Measurements from ENCODE around the gene RSPRY1.

RSPRY1 gene

DNA sequence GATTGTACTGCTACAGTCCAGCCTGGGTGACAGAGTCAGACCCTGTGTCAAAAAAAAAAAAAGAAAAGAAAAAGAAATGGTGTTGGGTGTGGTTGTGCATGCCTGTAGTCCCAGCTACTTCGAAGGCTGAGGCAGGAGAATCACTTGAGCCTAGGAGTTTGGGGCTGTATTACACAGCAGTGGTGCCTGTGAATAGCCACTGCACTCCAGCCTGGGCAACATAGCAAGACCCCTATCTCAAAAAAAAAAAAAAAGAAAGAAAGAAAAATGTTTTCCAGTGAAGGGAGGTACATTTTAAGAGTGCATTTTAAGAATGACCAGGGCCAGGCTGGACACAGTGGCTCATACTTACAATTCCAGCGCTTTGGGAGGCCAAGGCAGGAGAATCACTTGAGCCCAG, 65.2 kb downstream of the RSPRY1 start:
- no peak for DNase-seq (ENCODE audit: low read depth)
- H3K4me3 ChIP-seq (ENCODE audit: control insufficient read depth, low read depth, low read length): no peak overlapping the region
- TF ChIP-seq, protein P1, sequence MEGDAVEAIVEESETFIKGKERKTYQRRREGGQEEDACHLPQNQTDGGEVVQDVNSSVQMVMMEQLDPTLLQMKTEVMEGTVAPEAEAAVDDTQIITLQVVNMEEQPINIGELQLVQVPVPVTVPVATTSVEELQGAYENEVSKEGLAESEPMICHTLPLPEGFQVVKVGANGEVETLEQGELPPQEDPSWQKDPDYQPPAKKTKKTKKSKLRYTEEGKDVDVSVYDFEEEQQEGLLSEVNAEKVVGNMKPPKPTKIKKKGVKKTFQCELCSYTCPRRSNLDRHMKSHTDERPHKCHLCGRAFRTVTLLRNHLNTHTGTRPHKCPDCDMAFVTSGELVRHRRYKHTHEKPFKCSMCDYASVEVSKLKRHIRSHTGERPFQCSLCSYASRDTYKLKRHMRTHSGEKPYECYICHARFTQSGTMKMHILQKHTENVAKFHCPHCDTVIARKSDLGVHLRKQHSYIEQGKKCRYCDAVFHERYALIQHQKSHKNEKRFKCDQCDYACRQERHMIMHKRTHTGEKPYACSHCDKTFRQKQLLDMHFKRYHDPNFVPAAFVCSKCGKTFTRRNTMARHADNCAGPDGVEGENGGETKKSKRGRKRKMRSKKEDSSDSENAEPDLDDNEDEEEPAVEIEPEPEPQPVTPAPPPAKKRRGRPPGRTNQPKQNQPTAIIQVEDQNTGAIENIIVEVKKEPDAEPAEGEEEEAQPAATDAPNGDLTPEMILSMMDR (conservative IDR thresholded peaks at IDR 0.05; ENCODE audit: control insufficient read depth, insufficient read depth, low read depth, low read length): no peak

DNA sequence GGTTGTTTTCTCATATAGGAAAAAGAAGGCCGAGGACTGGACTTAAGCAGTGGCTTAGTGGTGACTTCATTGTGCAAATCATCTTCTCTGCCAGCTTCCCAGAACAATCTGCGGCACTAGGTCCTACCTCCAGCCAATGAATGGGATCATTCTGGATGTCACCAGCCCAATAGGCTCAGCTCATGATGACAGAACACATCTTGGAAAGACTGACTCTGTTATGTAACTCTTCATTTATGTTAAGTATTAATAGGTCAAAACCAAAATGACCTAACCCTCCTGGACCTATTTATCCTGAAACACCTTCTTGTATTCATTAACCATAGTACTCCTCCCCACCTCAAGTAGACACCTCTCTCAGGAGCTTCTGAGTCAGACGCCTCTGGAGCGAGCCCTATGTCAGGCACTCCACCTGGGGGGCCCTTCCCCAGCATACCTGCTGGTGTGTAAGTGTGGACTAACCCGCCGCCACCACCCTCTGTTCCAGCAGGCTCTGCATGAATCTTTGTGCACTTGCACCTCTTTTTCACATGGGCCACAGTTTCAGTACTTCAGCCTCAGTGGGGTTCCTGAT, 66.1 kb downstream of the RSPRY1 start:
- TF ChIP-seq, protein P1 (conservative IDR thresholded peaks at IDR 0.05; ENCODE audit: control insufficient read depth, insufficient read depth, low read depth, low read length): no peak
- no peak for DNase-seq (ENCODE audit: low read depth)
- H3K4me3 ChIP-seq (ENCODE audit: control insufficient read depth, low read depth, low read length): no peak overlapping the region

DNA sequence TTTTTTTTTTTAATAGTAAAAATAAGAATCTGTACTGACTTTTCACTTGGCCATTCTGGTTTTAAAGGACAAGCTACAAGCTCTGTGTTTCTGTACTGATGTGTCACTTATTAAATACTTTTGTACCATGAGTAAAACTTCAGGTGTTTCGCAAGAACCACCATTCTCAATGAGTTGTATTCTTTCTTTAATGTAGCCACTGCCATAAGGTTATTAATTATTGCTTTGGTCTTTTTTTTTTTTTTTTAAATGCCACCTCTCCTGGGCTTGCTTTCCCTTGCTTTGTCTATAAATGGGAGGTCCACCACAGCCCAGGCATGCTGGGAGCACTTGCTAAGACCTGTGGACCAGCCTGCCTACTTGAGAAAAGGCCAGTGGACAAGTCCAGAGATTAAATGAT, 67.3 kb downstream of the RSPRY1 start:
- DNase-seq (ENCODE audit: low read depth): peak; percentile 41
- TF ChIP-seq, protein P1 (conservative IDR thresholded peaks at IDR 0.05; ENCODE audit: control insufficient read depth, insufficient read depth, low read depth, low read length): no peak
- H3K4me3 ChIP-seq (ENCODE audit: control insufficient read depth, low read depth, low read length): no peak overlapping the region

DNA sequence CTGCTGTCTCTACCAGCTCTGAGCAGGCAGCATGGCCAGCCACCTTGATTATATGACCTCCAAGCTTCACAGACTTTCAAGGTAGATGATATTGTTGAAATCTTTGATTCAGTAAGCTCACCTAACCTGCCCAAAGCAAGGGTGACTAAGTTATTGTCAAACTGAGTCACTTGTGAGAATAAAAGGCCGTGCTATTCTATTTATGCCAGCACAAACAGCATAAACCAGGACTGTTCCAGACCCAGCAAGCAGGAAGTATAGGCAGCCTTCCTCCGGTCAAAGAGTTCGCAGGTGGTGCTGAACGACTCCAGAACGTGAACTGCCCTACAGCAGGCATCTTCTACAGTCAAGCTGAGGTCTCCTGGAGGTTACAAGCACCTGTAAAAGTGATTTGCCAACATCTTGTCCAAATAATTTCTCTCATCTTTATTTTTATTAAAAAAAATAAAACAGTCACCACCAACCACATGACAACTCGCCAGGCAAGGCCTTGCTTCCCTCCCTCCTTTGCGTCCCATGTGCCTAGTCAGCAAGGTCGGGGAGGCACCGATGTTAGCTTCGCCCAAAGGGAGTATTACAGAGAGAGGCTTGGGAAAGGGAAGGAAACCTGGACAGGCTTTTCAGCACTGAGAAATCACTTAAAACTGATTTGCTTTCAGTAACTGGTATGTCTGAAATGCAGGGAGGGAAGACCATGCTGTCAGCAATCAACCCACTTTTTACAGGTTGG, 69.7 kb downstream of the RSPRY1 start:
- no peak overlapping the region for H3K4me3 ChIP-seq (ENCODE audit: control insufficient read depth, low read depth, low read length)
- TF ChIP-seq, protein P1 (conservative IDR thresholded peaks at IDR 0.05; ENCODE audit: control insufficient read depth, insufficient read depth, low read depth, low read length): no peak
- DNase-seq (ENCODE audit: low read depth): no peak

DNA sequence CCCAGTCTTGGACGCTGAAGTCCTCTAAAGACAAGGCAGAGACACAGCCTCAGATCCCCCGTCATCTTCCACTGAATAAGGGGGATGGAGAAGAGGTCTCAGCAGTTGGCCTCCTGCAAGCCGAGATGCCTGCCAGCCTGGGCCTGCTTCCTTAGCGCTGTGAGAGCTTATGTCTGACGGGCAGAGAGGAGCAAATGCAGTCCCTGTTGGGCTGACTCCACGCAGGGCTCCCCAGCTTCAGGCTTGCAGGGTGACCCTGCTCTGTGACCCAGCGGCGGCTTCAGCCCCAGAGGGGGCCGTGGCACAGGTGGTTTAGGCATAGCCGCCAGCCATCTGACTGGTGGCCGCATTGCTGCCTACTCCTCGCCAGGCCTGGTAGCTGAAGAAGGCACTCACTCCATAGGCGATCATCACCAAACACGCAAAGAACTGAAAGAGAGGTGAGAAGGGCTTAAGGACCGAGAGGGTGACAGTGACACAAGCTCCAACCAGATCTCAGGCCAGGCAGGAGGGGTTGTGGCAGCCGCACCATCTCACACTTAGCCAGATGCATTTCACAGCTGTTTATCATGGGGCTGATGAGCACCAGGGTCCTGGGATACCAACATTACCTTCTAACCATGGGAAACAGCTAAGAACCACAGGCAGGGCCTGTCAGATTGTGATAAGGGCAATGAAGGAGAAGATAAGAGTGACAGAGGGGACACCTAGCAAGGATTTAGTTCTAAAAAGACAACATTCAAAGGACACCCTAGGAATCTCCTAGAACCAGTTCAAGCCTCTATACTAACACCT, 70.7 kb downstream of the RSPRY1 start:
- no peak for DNase-seq (ENCODE audit: low read depth)
- H3K4me3 ChIP-seq (ENCODE audit: control insufficient read depth, low read depth, low read length): no peak overlapping the region
- TF ChIP-seq, protein P1 (conservative IDR thresholded peaks at IDR 0.05; ENCODE audit: control insufficient read depth, insufficient read depth, low read depth, low read length): no peak

DNA sequence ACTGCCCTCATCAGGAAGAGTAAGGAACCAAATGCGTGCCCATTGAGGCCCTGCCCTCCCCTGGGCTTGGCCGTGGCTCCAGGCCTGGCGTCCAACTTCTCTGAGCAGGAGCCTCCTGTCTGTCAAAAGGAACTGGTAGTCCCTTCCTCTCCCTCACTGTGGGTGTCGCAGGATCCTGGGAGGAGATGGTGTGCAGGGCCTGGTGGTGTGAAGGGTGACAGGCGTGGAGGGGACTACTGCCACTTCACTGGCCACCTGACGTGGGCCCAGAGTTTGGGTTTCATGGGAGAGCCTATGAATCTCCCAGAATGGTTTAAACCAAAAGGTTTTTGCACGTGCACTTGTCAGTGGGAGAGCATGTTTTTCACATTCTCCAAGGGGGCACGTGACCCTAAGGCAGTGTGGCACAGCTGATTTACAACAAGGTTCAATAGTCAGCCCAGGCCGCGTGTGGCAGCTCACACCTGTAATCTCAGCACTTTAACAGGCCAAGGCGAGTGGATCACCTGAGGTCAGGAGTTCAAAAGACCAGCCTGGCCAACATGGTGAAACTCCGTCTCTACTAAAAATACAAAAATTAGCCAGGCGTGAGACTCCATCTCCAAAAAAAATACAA, 71.4 kb downstream of the RSPRY1 start:
- no peak overlapping the region for H3K4me3 ChIP-seq (ENCODE audit: control insufficient read depth, low read depth, low read length)
- no peak for DNase-seq (ENCODE audit: low read depth)
- TF ChIP-seq, protein P1 (conservative IDR thresholded peaks at IDR 0.05; ENCODE audit: control insufficient read depth, insufficient read depth, low read depth, low read length): no peak

Data from fibroblast of mammary gland (primary cell).